Measurements from ENCODE around the gene SLAMF7.

Gene SLAMF7

GRCh38 chr1:160756849-160757201 is 17.8 kb downstream of the SLAMF7 start:
- POLR2A ChIA-PET (ENCODE audit: low non-redundant PET) = no interaction called here
- CTCF ChIA-PET = no interaction called here
- no peak for DNase-seq (ENCODE audit: low spot score)
- no peak for TF ChIP-seq CTCF (conservative IDR thresholded peaks at IDR 0.05; ENCODE audit: low read depth)
- no peak overlapping the region for H3K27ac ChIP-seq

GRCh38 chr1:160758521-160758920 is 19.5 kb downstream of the SLAMF7 start:
- TF ChIP-seq CTCF (conservative IDR thresholded peaks at IDR 0.05; ENCODE audit: low read depth) = no peak
- POLR2A ChIA-PET (ENCODE audit: low non-redundant PET) = no interaction called here
- no peak for DNase-seq (ENCODE audit: low spot score)
- no peak overlapping the region for H3K27ac ChIP-seq
- CTCF ChIA-PET = no interaction called here

GRCh38 chr1:160759740-160760139 is 20.7 kb downstream of the SLAMF7 start:
- no peak for TF ChIP-seq CTCF (conservative IDR thresholded peaks at IDR 0.05; ENCODE audit: low read depth)
- no peak for DNase-seq (ENCODE audit: low spot score)
- H3K27ac ChIP-seq = no peak overlapping the region
- ChIA-PET POLR2A (ENCODE audit: low non-redundant PET) (no interaction called here), CTCF (no interaction called here)

GRCh38 chr1:160761046-160761445 is 22.0 kb downstream of the SLAMF7 start:
- TF ChIP-seq CTCF (conservative IDR thresholded peaks at IDR 0.05; ENCODE audit: low read depth) = no peak
- POLR2A ChIA-PET (ENCODE audit: low non-redundant PET) = no interaction called here
- no peak for DNase-seq (ENCODE audit: low spot score)
- no peak overlapping the region for H3K27ac ChIP-seq
- CTCF ChIA-PET = no interaction called here

GRCh38 chr1:160761886-160762285 is 22.8 kb downstream of the SLAMF7 start:
- DNase-seq (ENCODE audit: low spot score) = no peak
- POLR2A ChIA-PET (ENCODE audit: low non-redundant PET) = no interaction called here
- no peak for TF ChIP-seq CTCF (conservative IDR thresholded peaks at IDR 0.05; ENCODE audit: low read depth)
- CTCF ChIA-PET = interaction anchor here (0.7 kb wide), 1 partner anchor 1680 kb away, joined by 3 read pairs; no protein-coding TSS in a partner anchor
- H3K27ac ChIP-seq = no peak overlapping the region

- ChIA-PET CTCF (interaction anchor here (1.0 kb wide), 1 partner anchor 37 kb away, joined by 6 read pairs; no protein-coding TSS in a partner anchor), POLR2A (ENCODE audit: low non-redundant PET) (no interaction called here)
- H3K27ac ChIP-seq = no peak overlapping the region
- DNase-seq (ENCODE audit: low spot score) = no peak
- TF ChIP-seq CTCF (conservative IDR thresholded peaks at IDR 0.05; ENCODE audit: low read depth) = no peak
These were observed 24.9 kb downstream of the SLAMF7 start for GRCh38 chr1:160763993-160764392.

Measured in RWPE1 (cell line).